Measurements from ENCODE around the gene SLC22A16.

GRCh38 chr6:110378552-110378951, 97.9 kb downstream of the SLC22A16 start:
- TF ChIP-seq CTCF (IDR thresholded peaks at IDR 0.05) (no peak), EZH2 (IDR thresholded peaks at IDR 0.05; ENCODE audit: borderline replicate concordance, insufficient read depth, low read depth, low read length, poor library complexity, severe bottlenecking) (no peak)

All from B cell (primary cell).